Retinal pigment epithelial cell (primary cell): ENCODE results near the gene PRRG1.

ENCODE experiments used
- DNase-seq: peaks from one replicate; pipeline ENCODE4 v3.0.0-alpha.2; 2010; ENCODE audit warnings: low read depth
- H3K4me3 ChIP-seq: 2 replicates; pipeline ENCODE4 v1.5.1; 2011; ENCODE audit warnings: mild to moderate bottlenecking, low read length, control low read depth, moderate library complexity
- TF ChIP-seq, protein P1 (sequence below): conservative IDR thresholded peaks from 2 replicates; pipeline ENCODE4 v1.5.1; 2011; ENCODE audit warnings: low read depth, low read length, control low read depth, inconsistent platforms

The PRRG1 gene

GRCh38 chrX:37353646-37354045 lies 4.5 kb downstream of the PRRG1 start:
- TF ChIP-seq, protein P1, sequence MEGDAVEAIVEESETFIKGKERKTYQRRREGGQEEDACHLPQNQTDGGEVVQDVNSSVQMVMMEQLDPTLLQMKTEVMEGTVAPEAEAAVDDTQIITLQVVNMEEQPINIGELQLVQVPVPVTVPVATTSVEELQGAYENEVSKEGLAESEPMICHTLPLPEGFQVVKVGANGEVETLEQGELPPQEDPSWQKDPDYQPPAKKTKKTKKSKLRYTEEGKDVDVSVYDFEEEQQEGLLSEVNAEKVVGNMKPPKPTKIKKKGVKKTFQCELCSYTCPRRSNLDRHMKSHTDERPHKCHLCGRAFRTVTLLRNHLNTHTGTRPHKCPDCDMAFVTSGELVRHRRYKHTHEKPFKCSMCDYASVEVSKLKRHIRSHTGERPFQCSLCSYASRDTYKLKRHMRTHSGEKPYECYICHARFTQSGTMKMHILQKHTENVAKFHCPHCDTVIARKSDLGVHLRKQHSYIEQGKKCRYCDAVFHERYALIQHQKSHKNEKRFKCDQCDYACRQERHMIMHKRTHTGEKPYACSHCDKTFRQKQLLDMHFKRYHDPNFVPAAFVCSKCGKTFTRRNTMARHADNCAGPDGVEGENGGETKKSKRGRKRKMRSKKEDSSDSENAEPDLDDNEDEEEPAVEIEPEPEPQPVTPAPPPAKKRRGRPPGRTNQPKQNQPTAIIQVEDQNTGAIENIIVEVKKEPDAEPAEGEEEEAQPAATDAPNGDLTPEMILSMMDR, result no peak
- DNase-seq, result no peak
- H3K4me3 ChIP-seq, result no peak overlapping the region

GRCh38 chrX:37357436-37357835 lies 8.3 kb downstream of the PRRG1 start:
- no peak overlapping the region for H3K4me3 ChIP-seq
- TF ChIP-seq, protein P1, result no peak
- no peak for DNase-seq

- H3K4me3 ChIP-seq, result no peak overlapping the region
- peak; percentile 40 for DNase-seq
- TF ChIP-seq, protein P1, result no peak
These were observed 12.4 kb downstream of the PRRG1 start for GRCh38 chrX:37361596-37361995.

DNA sequence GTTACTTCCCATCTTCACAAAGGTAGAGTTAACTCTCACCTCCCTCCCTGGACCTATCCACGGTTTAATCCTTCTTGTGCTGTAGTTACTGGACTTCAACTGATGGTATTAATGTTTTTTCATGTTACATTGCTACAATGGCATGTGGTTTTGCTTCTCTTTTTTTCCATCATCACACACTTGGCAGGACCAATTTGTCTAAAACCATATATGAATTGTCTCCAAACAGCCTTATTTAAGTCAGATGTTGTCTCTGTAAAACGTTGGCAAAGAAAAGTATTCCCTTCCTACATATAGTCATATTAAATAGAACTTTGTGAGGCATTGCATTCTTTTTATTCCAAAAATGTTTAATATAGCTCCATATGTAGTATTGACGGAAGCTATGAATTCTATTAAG lies 15.5 kb downstream of the PRRG1 start:
- TF ChIP-seq, protein P1, result no peak
- no peak overlapping the region for H3K4me3 ChIP-seq
- DNase-seq, result no peak

- no peak for DNase-seq
- TF ChIP-seq, protein P1, result no peak
- H3K4me3 ChIP-seq, result no peak overlapping the region
These were observed 18.8 kb downstream of the PRRG1 start for GRCh38 chrX:37367946-37368345.

GRCh38 chrX:37370499-37371141 lies 21.5 kb downstream of the PRRG1 start:
- no peak for DNase-seq
- TF ChIP-seq, protein P1, result no peak

GRCh38 chrX:37371578-37371991 lies 22.4 kb downstream of the PRRG1 start:
- TF ChIP-seq, protein P1, result no peak
- H3K4me3 ChIP-seq, result no peak overlapping the region
- DNase-seq, result no peak

More at GRCh38 chrX:37370499-37371141, 21.5 kb downstream of the PRRG1 start:
- no peak overlapping the region for H3K4me3 ChIP-seq
